HG02571 (cell line): ENCODE measurements around the gene SECISBP2.

Experiments
- ATAC-seq: cut with Tn5 transposase; IDR thresholded peaks from one replicate; pipeline ENCODE4 v1.9.1; 2021; ENCODE audit warnings: mild to moderate bottlenecking, moderate library complexity; ENCODE audit not compliant: unreplicated experiment

Gene SECISBP2

DNA sequence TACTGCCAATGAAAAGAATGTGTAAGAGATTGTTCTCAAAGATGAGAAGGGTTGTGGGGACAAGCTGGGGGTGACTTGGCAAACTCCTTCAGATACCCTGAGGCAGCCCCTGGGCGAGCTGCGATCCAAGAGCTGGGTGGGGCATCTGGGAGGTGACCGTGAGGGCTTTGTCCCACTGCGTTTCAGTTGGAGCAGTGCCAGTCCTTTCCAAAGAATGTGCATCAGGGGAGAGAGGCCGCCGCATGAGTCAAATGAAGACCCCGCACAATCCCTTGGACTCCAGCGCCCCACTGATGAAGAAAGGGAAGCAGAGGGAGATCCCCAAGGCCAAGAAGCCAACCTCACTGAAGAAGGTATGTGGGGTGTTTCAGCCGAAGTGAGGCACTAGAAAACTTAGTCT lies 28.4 kb downstream of the SECISBP2 start:
- no peak for ATAC-seq

DNA sequence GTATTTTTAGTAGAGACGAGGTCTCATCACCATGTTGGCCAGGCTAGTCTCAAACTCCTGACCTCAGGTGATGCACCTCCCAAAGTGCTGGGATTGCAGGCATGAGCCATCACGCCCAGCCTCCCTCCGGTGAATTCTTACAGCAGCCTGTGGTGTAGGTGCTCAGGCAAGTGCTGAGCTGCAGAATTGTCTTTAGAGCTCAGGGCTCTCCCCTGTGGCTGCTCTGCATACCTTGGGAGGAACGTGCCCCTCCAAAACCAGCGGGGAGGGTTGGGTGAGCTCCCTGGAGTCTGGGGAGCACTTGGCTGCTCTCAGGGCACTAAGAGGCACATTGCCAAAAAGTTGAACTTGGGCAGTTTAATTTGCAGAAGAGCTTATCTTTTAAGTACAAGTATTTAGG lies 29.4 kb downstream of the SECISBP2 start:
- no peak for ATAC-seq

DNA sequence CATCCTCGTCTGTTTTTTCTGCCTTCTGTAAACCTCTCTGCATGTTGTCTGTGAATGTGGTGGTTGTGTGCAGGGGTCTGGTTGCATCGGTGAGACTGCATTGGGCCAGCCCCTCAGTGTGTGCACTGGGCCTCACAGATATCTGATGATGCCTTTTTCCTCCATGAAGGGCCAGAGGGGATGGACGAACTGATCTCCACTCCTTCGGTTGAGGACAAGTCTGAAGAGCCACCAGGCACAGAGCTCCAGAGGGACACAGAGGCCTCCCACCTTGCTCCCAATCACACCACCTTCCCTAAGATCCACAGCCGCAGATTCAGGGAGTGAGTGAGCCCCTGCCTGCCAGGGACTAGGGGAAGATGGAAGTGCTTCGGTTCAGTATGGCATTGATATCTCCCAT lies 31.3 kb downstream of the SECISBP2 start:
- no peak for ATAC-seq

DNA sequence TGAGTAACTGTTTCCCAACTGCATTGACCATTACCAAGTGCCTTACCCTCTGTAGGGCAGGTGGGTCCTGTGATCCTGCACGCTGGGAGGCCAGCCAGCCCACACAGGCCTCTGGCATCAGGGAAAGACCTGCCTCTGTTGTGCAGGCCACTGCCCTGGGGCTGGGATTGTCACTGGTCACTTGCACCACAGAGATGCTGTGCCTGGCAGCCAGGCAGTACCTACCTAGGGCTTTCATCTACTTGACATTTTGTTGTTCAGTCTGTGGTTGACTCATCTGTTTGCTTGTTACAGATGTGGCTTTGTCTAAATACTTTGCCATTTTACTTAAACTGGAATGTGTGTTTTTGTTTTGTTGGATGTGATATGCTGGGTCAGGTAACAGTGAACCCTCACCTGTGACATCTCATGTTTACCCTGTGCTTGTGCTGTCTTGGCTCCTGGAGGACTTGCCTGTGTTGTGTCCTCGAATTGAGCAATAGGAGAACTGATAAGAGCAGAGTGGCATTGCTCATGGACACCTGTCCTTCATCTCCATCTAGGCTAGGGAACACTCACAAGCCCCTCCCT lies 32.8 kb downstream of the SECISBP2 start:
- no peak for ATAC-seq

DNA sequence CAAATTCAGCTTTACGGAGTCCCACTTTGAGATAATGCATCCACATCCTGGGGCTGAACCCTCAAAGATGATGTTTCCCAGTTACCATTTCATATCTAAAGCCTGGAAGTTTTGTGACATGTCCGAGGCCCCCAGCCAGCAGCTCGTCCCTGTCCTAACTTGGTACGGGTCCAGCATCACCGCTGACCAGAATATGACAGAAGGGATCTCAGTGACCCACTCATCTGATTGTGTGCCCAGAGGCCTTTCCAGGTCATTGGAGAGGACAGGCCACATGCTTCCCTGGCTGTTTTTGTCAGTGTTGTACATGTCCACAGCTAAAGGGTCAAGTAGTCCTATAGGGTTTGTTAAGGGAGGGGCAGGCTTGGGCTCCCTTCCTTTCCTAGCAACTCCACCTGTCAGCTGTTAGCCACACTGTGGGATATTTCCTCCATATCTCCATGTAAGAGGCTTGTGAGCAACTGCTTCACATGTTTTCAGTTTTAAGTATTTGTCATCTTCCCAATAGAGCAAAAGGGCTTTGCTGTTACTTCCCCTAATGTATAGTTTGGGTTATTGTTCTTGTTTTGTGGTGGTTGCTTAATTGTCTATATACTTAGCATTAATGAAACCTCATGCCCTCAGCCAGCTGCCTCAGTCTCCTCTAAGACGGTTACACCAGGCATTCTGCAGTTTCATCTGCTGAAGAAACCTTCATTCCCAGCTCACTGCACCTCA lies 33.4 kb downstream of the SECISBP2 start:
- no peak for ATAC-seq

DNA sequence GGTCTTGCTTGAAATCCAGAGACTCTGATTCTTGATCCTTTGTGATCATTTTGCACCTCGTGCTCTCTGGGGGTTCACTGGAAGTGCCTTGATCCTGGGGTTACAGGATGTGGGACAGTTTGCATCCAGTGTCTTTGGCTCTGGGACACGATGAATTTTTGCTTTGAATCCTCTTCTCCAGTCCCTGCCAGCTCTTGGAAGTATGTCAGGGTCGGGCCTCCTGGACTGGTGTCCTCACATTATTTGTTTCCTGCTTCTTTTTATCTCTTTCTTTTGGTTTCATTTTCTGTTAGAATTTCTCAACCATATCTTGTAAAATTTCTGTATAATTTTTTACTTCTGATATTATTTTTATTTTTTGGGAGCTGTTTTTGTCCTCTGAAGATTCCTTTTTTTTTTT lies 34.2 kb downstream of the SECISBP2 start:
- no peak for ATAC-seq

DNA sequence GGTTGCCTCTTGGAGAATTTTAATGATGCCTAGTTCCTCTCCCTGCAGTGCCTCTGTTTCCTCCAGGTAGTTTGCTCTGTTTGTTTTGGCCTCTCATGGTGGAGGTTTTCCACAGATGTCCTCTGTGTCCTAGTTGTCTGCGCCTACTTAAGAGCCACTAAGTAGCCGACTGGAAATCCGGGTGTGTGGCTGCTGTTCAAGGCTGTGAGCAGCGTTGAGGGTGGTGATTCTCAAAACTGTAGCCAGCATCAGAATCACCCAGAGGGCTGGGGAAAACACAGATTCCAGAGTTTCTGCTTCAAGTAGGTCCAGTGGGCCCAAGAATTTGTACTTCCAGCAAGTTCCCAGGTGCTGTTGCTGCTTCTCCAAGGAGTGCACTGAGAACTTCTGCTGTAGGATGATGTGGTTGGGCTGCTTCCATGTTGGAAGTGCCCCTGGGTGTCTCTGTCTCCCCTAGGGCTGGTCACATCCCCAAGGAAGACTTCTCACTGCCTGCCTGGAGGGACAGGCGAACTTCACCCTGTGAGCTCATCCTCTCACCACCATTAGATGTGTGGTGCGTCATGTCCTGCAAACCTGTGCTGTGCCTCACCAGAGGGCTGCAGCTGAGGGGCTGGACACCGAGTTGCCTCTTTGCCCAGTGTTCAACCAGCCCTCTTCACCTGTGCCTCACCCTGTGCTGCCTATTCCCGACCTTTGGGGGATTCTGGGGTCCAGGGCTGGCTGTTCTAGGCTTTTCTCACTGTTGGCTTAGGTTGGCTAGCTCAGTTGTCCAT lies 34.8 kb downstream of the SECISBP2 start:
- ATAC-seq = no peak

DNA sequence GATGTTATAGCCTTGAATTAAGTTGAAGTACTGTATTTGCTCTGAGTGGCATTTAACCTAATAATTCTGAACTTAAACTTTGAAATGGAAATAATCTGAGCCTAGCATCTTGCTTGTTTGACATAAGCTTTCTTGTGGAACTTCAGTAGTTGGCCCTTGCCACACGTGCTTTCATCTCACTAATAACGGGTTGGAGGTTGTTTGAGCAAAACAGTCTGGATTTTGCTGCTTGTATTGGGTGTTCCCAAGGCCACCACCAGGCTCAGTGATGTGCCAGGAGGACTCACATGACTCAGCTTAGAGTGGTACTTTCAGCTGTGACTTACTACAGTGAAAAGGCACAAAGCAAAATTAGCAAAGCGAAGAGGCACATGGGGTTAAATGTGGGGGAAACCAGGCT lies 35.7 kb downstream of the SECISBP2 start:
- ATAC-seq = no peak

DNA sequence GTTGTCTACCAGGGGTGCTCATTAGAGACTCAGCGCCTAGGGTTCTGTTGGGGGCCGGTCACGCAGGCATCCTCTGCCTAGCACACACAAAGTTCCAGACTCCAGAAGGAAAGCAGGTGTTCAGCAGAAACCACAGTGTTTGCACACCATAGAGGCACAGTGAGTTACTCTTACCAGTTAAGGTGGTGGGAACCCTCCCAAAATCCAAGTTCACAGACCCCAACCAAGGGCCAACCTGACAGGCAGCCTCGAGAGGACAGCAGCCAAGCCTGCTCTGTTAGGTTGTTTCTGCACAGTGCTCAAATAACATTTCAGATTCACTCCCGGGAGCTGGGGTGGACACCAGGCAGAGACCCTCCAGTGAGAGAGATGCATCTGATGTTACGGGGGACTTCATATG lies 36.2 kb downstream of the SECISBP2 start:
- ATAC-seq = no peak

DNA sequence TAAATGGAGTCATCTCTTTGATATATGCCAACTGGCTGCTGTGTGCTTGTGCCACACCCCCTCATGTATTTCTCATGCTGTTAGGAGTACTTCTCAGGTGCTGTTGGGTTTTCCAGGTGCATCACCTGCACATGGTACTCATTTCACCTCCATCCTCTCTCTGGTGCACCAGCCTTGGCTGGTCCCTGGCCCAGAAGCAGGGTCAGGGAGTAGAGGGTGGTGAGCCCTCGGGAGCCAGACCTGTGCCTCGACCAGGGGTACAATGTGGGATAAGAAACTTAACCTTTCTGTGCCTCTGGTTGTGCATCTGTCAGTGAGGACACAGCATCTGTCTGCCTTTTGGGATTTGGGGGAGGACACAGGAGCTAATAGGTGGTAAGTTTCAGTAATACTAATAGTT lies 38.5 kb downstream of the SECISBP2 start:
- no peak for ATAC-seq

DNA sequence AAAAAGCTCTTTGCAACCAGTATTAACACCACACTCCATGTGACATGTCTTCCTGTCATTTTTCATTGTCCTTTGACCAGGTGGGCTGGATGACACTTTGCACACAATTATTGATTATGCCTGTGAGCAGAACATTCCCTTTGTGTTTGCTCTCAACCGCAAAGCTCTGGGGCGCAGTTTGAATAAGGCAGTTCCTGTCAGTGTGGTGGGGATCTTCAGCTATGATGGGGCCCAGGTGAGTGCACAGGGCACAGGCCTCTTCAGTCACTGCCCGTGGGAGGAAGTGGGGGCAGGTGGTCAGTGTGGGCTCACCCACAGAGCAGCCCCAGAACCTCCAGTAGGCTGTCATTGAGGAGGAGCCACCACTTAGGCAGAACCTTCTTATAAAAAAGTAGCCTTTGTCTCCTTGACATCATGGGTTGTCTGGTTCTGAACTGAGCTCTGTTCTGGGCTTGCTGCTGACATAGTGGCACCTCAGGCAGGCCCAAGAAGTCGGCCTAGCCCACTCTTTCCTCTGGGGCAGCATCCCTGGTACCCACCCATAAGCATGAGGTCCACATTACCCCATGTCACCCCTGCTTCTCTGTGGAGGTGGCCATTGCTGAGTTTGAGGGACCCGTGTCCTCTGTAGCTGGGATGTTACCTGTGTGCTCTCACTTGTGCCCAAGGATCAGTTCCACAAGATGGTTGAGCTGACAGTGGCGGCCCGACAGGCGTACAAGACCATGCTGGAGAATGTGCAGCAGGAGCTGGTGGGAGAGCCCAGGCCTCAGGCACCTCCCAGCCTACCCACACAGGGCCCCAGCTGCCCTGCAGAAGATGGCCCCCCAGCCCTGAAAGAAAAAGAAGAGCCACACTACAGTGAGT lies 39.3 kb downstream of the SECISBP2 start:
- ATAC-seq = no peak

DNA sequence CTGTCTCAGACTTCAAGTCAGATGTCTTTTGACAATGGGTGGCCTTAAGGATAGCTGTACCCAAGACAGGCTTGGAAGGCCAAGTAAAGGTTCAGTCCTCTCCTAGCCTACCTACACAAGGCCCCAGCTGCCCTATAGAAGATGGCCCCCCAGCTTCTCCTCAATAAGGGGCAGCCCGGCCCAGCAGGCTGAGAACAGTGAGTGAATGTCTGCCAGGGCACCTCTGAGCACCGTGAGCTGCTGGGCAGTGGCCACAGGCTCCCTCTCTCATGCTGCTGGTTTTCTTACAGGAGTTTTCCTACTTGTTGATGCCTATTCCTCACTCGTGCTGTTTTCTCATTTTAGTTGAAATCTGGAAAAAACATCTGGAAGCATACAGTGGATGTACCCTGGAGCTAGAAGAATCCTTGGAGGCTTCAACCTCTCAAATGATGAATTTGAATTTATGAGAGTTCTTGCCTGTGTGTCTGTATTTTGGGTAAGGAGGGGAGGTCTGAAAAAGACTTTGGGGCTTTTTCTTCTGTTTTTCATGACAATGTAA lies 40.1 kb downstream of the SECISBP2 start:
- ATAC-seq = no peak

DNA sequence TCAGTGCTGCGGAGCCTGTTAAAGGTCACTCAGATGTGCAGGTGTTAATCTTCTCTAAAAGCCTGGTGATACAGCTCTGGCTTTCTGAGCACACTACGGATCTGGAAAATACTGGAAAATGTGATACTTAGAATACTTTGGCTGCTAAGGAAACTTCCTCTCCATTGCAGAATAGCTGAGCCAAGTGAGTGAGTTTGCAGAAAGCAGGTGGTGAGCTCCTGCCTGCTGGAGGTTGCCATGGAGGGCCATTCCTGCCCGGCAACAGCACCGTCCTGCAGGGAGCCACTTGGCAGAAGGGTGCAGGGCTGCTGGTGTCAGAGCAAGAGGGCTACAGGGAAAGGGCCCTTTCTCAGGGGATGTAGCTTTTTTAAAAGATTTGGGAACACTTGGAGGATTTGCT lies 40.7 kb downstream of the SECISBP2 start:
- ATAC-seq = no peak

DNA sequence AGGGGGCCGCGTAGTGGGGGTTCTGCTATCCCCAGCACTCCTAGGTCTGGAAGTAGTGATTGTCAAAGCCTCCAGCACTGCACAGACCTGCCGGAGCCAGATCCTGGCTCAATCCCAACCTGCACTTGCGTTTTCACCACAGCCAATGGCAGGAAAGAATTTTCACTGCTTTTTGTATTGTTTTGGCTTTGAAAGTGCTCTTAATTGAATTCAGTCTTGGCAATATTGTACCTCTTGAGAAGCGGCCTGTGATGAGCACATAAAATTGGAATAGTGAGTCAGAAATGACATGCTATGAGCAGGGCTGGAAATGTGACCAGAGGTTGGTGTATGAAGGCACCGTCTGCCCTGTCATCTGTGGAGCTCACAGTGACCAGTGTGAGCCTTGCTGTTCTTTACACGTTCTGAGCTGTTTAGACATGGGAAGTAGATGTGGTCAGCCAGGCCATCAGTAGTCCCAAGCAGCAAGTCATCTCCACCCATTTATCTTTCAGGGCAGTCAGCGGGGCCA lies 41.5 kb downstream of the SECISBP2 start:
- no peak for ATAC-seq

DNA sequence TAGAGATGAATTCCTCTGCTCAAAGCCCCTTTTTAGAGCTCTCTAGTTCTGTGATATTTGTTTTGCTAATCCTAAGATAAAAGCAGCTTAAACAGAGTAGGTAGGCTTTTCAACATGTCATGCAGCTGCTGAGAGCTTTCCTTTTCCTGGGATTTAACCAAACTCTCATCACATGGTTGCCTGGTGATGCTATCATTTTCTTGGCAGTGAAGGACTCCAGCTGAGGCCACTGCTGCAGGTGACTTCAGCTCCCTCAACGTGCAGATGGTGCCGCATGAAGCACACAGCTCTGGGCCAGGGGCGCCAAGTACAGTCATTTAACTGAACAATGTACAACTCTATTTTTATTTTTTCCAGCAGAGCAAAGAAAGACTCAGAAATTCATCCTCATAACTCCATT lies 42.2 kb downstream of the SECISBP2 start:
- ATAC-seq = no peak

DNA sequence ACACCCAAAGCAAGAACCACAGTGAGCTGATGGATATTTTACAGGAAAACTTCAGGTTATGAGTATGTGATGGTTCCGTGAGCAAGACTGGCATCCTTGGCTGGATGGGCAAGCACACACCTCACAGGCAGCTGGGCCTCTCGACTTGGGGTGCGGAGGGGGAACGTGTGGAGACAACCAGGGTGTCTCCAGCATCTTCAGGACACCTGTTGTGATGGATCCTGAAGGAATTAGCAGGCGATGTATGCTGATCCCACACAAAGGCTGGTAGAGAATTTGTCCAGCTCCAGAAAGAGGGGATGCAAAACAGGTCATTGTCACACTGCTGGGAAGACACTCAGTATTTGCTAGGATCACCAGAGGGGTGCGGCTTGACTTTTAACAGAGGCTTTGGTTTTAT lies 42.7 kb downstream of the SECISBP2 start:
- ATAC-seq = no peak

DNA sequence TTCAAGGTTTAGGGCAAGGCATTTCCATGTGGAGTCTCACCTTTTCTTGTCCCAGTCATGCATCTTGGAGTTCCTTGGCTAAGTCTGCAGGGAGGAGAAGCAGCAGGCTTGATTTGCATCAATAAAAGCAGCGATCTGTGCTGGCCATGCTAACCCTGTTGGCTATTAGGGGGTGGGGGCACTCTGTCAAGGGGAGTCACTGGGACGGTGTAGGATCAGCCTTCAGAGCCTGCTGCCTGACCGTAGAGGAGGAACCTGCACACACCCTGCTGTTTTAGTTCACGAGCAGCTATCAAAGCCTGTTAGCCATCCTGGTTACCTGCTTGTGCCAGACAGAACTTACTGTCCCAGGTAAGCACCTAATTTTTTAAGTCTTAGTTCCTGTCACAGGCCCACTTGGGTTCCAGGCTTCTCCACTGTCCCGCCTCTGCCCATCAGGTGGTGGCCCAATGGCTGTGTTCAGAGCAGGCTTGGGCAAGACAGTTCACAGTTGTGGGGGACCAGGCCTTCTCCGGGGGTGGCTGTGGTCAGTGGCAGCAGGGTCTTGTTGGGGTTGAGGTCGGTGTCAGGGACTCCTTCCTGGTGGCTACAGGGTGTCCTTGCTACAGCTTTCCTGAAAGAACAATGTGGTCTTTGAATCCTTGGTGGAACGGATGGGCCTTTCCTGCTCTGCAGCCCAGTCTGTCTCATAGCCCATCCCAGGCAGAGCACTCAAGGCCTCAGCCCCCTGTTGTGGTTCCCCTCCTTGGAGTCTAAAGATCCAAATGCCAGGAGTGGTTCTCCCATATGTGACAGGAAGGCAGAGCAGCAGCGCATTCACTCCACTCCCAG lies 43.7 kb downstream of the SECISBP2 start:
- ATAC-seq = no peak

DNA sequence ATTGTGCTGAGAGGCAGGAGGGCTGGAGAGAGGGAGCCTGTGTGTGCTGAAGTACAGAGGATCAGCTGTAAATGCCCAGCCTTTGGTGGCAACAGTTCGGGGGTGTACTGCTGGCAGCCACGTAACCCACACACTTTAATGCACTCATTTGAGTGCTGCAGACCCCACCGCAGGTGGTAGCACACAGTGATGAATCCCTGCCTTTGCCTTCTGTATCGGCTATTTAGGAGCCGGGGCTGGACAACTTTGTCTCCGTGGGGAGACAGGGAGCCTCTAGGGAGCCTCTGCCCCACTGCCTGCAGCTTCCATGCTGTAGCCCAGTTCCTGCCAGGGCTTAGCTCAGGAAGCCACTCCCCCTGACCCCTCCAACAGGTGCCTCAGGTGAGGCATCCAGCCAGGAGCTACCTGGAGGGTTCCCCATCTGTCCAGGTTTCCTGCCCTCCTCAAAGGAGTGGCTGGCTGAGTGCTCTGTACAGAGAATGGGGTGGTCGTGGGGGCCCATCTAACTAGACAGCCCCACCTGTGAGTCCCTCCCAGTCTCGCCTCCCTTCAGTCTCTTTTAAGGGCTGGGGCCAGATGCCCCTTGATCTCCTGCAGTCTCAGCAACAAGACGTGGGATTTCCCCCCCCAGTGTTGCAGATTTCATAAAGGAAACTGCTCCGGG lies 44.5 kb downstream of the SECISBP2 start:
- ATAC-seq = no peak

DNA sequence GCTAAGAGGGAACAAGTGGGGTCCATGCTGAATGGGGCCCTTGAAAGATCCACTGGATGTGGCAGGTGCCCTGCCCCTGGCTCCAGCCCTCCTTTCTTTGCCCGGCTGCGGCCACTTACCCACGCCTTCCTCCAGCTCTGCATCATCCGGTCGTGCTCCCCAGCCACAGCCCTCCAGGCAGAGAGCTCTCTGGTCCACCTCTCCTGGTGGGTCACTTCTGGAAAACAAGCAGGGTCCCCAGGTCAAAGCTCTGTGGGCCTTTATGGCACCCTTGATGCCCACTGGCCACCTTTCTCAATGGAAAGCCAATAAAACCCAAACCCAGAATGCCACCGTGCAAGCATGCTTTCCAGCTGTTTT lies 45.0 kb downstream of the SECISBP2 start:
- no peak for ATAC-seq
